SIG-M5 (cell line): ENCODE data around the gene CDK11B.

Experiments
- DNase-seq: peaks from one replicate; lab custom pipeline; 2025; lab: John Stamatoyannopoulos, UW

The CDK11B gene

DNA sequence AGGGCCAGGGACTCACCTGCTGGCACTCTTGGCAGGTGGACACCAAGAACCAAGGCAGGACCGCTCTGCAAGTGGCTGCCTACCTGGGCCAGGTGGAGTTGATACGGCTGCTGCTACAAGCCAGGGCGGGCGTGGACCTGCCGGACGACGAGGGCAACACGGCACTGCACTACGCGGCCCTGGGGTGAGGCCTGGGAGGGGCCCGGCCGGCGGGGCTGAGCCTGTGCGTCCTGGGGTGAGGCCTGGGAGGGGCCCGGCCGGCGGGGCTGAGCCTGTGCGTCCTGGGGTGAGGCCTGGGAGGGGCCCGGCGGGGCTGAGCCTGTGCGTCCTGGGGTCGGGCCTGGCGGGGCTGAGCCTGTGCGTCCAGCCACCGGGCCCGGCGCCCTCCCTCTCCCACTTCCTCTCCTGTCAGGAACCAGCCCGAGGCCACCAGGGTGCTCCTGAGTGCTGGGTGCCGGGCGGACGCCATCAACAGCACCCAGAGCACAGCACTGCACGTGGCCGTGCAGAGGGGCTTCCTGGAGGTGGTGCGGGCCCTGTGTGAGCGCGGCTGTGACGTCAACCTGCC, 31.5 kb downstream of the CDK11B start:
- DNase-seq = no peak

- no peak for DNase-seq
Measured at GRCh38 chr1:1626207-1627141, 32.3 kb downstream of the CDK11B start.

GRCh38 chr1:1625824-1626206, 33.0 kb downstream of the CDK11B start:
- no peak for DNase-seq

DNA sequence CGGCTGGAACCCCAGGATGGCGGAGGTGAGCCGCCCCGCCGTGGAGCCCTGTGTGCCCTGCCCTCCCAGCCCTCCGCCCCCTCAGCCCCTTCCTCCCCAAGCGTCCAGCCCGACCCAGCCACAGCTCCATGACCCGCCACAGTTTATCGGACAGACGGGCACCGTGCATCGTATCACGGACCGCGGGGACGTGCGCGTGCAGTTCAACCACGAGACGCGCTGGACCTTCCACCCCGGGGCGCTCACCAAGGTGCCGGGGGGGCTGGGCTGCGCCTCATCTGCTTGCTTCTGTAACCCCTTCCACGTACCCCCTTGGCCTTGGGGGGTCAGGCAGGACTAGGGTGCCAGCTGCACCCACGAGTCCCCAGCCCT, 33.4 kb downstream of the CDK11B start:
- DNase-seq = no peak

DNA sequence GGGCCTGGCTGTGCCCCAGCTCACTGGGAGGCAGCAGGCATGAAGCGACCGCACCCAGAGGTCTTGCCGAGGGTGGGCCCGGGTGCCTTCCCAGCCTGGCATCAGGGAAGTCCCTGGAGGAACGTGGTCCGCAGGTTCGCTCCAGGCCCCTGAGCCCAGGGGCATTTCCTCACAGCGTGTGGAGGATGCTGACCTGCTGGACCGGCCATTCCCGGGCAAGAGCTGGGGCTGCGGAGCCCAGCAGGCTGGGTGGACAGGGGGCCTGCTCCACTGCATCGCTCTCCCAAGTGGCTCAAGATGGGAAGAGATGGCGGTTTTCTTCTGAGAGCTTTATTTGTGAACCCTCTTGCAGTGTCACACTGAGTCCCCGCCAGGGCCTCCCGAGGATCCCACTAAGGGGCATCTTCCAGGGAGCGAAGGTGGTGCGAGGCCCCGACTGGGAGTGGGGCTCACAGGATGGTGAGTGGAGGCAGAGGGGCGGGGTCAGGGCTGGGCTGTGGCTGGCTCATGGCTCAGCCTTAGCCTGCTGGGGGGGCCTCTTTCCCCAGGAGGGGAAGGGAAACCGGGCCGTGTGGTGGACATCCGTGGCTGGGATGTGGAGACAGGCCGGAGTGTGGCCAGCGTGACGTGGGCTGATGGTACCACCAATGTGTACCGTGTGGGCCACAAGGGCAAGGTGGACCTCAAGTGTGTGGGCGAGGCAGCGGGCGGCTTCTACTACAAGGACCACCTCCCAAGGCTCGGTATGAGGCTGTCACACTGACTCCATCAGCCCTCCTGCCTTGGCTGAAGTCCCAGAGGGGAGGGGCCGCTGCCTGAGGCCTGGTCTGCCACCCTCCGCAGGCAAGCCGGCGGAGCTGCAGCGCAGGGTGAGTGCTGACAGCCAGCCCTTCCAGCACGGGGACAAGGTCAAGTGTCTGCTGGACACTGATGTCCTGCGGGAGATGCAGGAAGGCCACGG, 34.1 kb downstream of the CDK11B start:
- DNase-seq = no peak

- DNase-seq = no peak
Measured at GRCh38 chr1:1623631-1624442, 35.0 kb downstream of the CDK11B start.

DNA sequence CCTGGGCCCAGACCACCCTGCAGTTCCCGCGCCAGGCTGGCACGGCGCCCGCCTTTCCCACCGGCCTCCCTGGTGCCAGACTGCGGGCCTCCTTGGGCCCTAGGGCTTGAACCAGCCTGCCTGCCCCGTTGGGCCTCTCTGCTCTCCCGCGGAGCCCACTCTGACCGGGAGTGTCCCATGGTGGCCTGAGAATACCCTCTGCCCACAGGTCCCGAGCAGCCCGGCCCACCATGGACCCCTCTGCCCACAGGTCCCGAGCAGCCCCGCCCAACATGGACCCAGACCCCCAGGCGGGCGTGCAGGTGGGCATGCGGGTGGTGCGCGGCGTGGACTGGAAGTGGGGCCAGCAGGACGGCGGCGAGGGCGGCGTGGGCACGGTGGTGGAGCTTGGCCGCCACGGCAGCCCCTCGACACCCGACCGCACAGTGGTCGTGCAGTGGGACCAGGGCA, 35.6 kb downstream of the CDK11B start:
- DNase-seq = no peak

DNA sequence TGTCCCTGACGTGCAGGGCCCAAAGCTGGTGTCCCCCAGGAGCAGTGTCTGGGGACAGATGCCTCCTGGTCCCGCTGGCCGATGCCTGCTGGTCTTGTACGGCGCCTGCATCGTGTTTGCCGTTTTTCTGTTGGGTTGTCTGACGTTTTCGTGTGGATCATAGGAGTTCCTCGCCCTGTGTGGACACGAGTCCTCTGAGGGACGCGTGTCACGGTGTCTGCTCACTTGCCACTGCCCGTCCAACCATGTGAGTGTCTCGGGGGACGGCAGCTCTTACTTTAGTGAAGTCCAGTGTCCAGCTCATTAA, 36.1 kb downstream of the CDK11B start:
- DNase-seq = no peak

DNA sequence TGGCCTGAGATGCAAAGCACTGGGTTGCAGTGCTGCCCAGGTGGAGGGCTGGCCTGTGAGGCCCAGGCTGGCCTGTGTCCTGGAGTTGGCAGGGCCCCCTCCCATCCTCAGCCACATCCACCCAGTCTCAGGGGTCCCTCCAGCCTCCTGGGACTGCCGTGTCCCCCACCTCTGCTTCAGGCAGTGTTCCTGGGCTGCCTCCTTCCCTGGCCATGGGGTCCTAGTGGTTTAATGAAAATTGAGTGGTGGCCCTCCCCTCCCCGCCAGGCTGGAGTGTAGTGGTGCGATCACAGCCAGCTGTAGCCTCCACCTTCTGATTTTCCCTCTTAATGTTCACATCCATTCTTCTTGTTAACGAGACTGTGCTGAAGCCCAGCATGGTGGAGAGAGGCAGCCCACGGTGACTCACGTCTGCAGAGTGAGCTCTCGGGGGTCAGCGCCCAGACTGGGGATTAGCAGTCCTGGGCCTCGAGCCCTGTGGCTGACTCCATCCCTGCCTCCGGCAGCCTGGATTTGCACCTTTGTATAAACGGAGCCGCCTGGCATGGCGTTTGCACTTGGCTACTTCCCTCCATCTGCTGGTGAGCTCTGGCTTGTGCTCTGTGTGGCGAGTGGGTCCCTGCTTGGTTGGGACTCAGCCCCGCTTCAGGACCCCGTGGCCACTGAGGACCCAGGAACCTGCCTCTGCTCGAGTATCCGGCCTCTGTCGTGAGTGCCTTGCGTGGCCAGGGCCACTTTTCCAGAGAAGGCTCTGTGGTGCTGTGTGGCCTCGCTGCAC, 36.6 kb downstream of the CDK11B start:
- DNase-seq = no peak

GRCh38 chr1:1621173-1622009, 37.4 kb downstream of the CDK11B start:
- DNase-seq = no peak

GRCh38 chr1:1620433-1621139, 38.2 kb downstream of the CDK11B start:
- DNase-seq = no peak

DNA sequence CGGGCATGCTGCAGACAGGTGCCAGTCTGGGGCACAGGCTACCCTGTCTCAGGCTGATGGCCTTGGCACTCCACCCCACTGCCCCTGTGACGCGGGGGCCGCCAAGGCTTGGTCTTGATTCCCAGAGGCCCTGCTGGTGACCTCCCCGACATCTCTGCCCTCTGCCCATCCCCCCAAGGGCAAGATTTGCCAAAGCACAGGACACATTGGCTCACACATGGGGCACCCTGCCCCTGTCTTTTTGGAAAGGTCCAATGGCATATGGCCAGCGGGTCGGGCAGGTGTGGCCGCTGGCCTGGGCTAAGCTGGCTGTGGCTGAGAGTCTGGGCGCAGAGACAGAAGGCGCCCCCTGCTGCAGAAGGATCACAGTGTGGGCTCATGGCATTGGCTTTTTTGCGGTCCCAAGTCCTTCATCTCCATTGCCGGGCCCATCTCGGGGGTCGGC, 38.9 kb downstream of the CDK11B start:
- DNase-seq = no peak

DNA sequence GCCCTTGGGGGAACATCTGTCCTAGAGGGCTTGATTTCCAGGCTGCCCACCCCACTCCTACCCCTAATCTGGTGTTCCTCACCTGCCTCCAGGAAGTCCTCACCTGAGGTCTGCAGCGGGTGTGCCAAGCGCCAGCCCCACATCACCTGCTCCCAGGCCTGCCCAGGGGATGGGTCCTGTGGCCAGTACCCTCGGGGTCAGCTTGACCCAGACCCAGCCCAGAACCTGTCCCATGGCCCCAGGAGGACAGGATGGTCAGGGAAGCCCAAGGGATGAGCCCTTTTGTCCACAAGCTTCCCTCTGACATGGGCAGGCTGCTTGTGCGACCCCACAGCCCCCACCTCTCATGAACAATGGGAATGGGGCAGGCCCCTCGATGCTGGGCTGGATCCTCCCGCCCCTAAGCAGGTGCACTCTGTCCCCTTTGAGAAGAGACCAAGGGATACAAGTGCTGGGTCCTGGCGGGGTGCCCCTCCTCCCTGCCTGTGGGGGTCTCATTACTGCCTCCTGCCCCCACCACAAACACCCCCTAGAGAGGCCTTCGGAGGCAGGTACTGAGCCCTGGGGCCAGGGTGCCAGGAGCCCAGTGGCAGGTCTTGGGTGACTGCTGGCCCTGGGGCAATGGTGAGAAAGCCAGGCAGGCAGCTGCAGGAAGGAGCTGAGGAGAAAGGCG, 40.3 kb downstream of the CDK11B start:
- no peak for DNase-seq

DNA sequence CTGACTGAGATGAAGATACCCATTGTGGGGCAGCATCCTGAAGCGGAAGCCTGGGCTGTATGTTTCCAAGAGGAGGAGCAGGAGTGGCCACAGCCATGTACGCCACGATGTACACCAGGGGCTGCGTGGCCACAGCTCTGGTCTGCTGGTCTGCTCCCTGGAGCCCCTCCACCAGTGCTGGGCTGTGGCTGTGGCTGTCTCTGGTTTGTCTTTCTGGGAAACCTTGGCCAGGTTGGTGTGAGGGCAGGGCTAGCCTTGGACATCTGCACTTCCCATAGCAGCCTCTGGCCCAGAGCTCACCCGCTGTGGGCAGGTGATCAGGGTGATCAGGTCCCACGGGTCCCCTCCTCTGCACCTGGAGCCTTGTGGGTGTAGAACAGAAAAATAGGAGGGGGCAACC, 40.9 kb downstream of the CDK11B start:
- no peak for DNase-seq

GRCh38 chr1:1617516-1617915, 41.3 kb downstream of the CDK11B start:
- DNase-seq = no peak

DNA sequence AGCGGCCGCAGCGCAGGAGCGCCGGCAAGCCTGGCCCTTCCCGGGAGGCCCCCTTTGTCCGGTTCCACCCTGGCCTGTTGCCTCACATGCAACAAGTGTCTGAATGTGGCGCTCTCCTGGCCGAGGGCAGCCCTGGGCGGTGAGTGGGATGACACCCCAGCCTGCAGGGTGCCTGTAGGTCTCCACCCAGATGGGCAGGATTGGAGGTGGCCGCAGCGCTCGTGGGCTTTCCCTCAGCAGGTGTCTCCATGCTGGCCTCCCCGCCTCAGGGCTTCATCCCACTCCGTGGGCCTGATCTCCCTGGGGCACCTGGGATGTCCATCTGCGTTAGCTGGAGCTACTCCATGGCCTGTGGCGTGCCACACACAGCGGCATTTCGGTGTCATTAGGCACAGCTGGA, 42.0 kb downstream of the CDK11B start:
- no peak for DNase-seq

- no peak for DNase-seq
Measured at GRCh38 chr1:1616045-1616790, 42.6 kb downstream of the CDK11B start.
